GM18870 (cell line): Measurements from ENCODE around the gene NFIA.

Experiments used
- ATAC-seq: cut with Tn5 transposase; IDR thresholded peaks from one replicate; pipeline ENCODE4 v1.9.1; 2021; ENCODE audit warnings: moderate library complexity; ENCODE audit not compliant: unreplicated experiment

Gene NFIA

GRCh38 chr1:61441723-61442262 lies 359.4 kb downstream of the NFIA start:
- no peak for ATAC-seq

GRCh38 chr1:61442544-61442943 lies 360.2 kb downstream of the NFIA start:
- no peak for ATAC-seq

GRCh38 chr1:61444288-61444687 lies 361.9 kb downstream of the NFIA start:
- ATAC-seq: no peak

- no peak for ATAC-seq
These were observed 363.0 kb downstream of the NFIA start for GRCh38 chr1:61445269-61445825.

- no peak for ATAC-seq
These were observed 364.2 kb downstream of the NFIA start for GRCh38 chr1:61446531-61446991.

- ATAC-seq: no peak
These were observed 365.0 kb downstream of the NFIA start for GRCh38 chr1:61447106-61447967.

GRCh38 chr1:61447968-61448430 lies 365.6 kb downstream of the NFIA start:
- ATAC-seq: no peak

GRCh38 chr1:61448914-61449313 lies 366.6 kb downstream of the NFIA start:
- ATAC-seq: no peak

- no peak for ATAC-seq
These were observed 367.0 kb downstream of the NFIA start for GRCh38 chr1:61449410-61449809.

GRCh38 chr1:61450454-61450853 lies 368.1 kb downstream of the NFIA start:
- ATAC-seq: no peak

- ATAC-seq: no peak
These were observed 368.7 kb downstream of the NFIA start for GRCh38 chr1:61450872-61451571.

GRCh38 chr1:61451572-61451968 lies 369.2 kb downstream of the NFIA start:
- no peak for ATAC-seq

- ATAC-seq: no peak
These were observed 370.0 kb downstream of the NFIA start for GRCh38 chr1:61452176-61453035.

- peak; percentile 86 for ATAC-seq
These were observed 371.0 kb downstream of the NFIA start for GRCh38 chr1:61453111-61453961.

GRCh38 chr1:61455400-61455799 lies 373.0 kb downstream of the NFIA start:
- ATAC-seq: no peak

GRCh38 chr1:61457526-61458040 lies 375.2 kb downstream of the NFIA start:
- ATAC-seq: no peak

- no peak for ATAC-seq
These were observed 377.0 kb downstream of the NFIA start for GRCh38 chr1:61459345-61459744.

GRCh38 chr1:61460191-61460590 lies 377.8 kb downstream of the NFIA start:
- no peak for ATAC-seq
